Activated naive CD4-positive, alpha-beta T cell treated with anti-CD3 and anti-CD28 coated beads for 36 hours (primary cell): Measurements from ENCODE around the gene EIF4G2. TPM values are rescaled to one million over a fixed set of nuclear protein-coding genes. Genes with fewer than 3 reads are reported as not detected.

Source experiments
- total RNA-seq, 2 experiments: library from RNA; stranded (reverse); gene quantifications; one replicate each; pipeline ENCODE4 v1.2.3, GENCODE V29; 2021

Gene EIF4G2
- total RNA-seq, 2 experiments from 2014 or later = 640 to 734 TPM

Other genes starting within 250 kb of the EIF4G2 start
- not detected for gene LYVE1, start 240.3 kb downstream of the EIF4G2 start, total RNA-seq
- gene IRAG1, start 115.2 kb downstream of the EIF4G2 start, total RNA-seq = not detected
- 10 to 100 TPM; 28.7 to 29.7 TPM for gene CTR9, start 57.7 kb downstream of the EIF4G2 start, total RNA-seq
- gene ZBED5, start 49.1 kb upstream of the EIF4G2 start, total RNA-seq = 10 to 100 TPM; 50.4 to 52.4 TPM